Measurements from ENCODE around the gene ZFYVE19. TPM values are rescaled to one million over a fixed set of nuclear protein-coding genes. Genes with fewer than 3 reads are reported as not detected.

The ZFYVE19 gene
- total and polyA plus RNA-seq, 2 of the 13 experiments (the other 11 are each of a cell fraction or from before 2014, with no cell fraction given): 23.3 to 44.0 TPM

DNA sequence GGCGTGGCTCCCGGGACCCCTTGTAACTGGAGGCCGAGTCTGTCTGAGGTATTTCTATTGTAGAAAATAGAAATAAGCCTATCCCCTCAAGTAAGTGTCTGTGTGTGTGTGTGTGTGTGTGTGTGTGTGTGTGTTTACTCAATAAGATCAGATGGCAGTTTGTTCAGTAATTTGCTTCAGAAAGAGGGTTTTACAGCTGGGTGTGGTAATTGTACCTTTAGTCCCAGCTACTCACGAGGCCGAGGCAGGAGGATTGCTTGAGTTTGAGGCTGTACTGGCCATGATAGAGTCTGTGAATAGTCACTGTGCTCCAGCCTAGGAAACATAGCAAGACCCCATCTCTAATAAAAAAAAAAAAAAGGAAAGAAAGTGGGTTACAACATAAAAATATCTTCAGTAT, 45.6 kb downstream of the ZFYVE19 start:
- CTCF ChIA-PET (ENCODE audit: low intra/inter-chr PET ratio, low total read pairs): no interaction called here

More for the DNA sequence above, 45.6 kb downstream of the ZFYVE19 start:
- Histone ChIP-seq H3K4me3 (replicated peaks in 1 of 3; ENCODE audit: insufficient read depth in 1 of 3, low read depth in 2 of 3, low read length in 3 of 3) (no peak overlapping the region), H3K4me2 (ENCODE audit: low read depth, low read length) (no peak overlapping the region), H3K4me1 (ENCODE audit: insufficient read depth, low read length) (peaks cover 39% of the 10 kb centered on the region), H3K36me3 (replicated peaks in 1 of 2; ENCODE audit: control insufficient read depth in 1 of 2, insufficient read depth in 2 of 2, low read length in 2 of 2) (no peaks in the 10 kb centered on the region), H3K27ac (ENCODE audit: extremely low read length, insufficient read depth, low read length) (no peak overlapping the region), H3K9me3 (ENCODE audit: low read length) (no peaks in the 10 kb centered on the region), H3K27me3 (ENCODE audit: control insufficient read depth in 1 of 2, insufficient read depth in 2 of 2, low read length in 2 of 2) (no peaks in the 10 kb centered on the region), H4K20me1 (ENCODE audit: insufficient read depth, low read length) (no peaks in the 10 kb centered on the region), H3K9ac (ENCODE audit: insufficient read depth, low read depth, low read length) (no peak overlapping the region), H3K79me2 (ENCODE audit: insufficient read depth, low read length) (no peaks in the 10 kb centered on the region), H2AFZ (ENCODE audit: low read length) (no peak overlapping the region)
- ATAC-seq: no peak
- POLR2A ChIA-PET: no interaction called here
- no peak for FAIRE-seq
- WGBS (ENCODE audit: low lambda C conversion rate): 60% methylated on average over 5 of the region's 5 CpGs
- no TSS peak for BruUV-seq (replicated peaks)
- DNase-seq (ENCODE audit: low spot score): no peak
- TF ChIP-seq, protein P1, sequence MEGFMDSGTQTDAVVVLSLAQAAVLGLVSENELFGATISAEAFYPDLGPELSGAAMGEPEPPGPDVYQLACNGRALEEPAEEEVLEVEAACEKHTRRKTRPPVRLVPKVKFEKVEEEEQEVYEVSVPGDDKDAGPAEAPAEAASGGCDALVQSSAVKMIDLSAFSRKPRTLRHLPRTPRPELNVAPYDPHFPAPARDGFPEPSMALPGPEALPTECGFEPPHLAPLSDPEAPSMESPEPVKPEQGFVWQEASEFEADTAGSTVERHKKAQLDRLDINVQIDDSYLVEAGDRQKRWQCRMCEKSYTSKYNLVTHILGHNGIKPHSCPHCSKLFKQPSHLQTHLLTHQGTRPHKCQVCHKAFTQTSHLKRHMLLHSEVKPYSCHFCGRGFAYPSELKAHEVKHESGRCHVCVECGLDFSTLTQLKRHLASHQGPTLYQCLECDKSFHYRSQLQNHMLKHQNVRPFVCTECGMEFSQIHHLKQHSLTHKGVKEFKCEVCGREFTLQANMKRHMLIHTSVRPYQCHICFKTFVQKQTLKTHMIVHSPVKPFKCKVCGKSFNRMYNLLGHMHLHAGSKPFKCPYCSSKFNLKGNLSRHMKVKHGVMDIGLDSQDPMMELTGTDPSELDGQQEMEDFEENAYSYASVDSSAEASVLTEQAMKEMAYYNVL (CRISPR knock-in tag; IDR thresholded peaks at IDR 0.05; ENCODE audit: borderline replicate concordance): no peak
- TF ChIP-seq PRMT3 (CRISPR knock-in tag; IDR thresholded peaks at IDR 0.05; ENCODE audit: borderline replicate concordance, low read depth): no peak
- TF ChIP-seq, protein P2, sequence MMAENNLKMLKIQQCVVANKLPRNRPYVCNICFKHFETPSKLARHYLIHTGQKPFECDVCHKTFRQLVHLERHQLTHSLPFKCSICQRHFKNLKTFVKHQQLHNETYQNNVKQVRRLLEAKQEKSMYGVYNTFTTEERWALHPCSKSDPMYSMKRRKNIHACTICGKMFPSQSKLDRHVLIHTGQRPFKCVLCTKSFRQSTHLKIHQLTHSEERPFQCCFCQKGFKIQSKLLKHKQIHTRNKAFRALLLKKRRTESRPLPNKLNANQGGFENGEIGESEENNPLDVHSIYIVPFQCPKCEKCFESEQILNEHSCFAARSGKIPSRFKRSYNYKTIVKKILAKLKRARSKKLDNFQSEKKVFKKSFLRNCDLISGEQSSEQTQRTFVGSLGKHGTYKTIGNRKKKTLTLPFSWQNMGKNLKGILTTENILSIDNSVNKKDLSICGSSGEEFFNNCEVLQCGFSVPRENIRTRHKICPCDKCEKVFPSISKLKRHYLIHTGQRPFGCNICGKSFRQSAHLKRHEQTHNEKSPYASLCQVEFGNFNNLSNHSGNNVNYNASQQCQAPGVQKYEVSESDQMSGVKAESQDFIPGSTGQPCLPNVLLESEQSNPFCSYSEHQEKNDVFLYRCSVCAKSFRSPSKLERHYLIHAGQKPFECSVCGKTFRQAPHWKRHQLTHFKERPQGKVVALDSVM (CRISPR knock-in tag; IDR thresholded peaks at IDR 0.05): peak; percentile 70
- in situ Hi-C loops (cut with HindIII; ENCODE audit: extremely low pct_ligation_motif_present, low pct_unique_long_range_greater_than_20kb) (no loop called here), intact Hi-C loops (cut with micrococcal nuclease; ENCODE audit: unreplicated experiment) (no loop called here)

Measured in HepG2 (cell line).